Jurkat, Clone E6-1 (cell line): ENCODE results near the gene SBK2.

Source experiments
- DNase-seq: peaks from one replicate; pipeline ENCODE4 v3.0.0-alpha.2; 2011; ENCODE audit warnings: low read depth, low spot score
- H3K4me3 ChIP-seq: 2 replicates; pipeline ENCODE4 v1.5.1; 2011; ENCODE audit warnings: mild to moderate bottlenecking, low read length, control low read depth, moderate library complexity

SBK2 gene

DNA sequence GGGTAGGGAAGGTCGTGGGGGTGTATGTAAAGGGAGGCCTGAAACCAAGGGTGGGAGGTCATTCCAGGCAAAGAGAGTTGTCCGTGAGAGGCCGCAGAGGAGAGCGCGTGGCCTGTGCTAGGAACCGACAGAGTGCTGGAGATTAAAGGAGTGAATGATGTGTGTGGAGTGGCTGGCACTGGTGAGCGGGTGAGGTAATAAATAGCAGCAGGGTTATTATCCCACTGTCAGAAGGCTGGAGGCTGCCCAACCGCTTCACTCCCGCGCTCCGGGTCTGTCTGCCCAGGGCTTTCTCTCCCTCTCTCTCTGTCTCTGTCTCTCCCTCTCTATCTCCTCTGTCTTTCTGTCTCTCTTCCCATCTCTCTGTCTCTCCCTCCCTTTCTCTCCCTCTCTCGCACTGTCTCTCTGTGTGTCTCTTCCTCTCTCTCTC, 26.3 kb upstream of the SBK2 start:
- no peak for DNase-seq
- H3K4me3 ChIP-seq = no peak overlapping the region

DNA sequence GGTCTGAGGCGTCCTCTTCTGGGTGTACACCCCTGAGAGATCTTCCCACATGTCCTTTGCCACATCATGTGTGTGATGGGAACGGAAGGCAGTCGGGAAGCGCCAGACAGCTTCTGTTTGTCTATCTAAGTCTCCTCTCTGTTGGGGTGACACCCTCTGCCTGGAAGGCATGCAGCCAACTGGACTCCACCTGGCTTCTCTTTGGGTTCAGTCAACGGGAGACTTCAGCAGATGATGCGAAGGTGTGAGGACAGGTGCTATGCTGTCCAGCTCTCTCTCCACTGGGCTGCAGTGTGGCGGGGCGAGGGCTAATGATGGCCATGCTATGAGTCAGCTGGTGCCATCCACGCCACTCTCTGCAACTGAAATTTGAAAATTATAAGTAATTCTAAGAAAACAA, 22.8 kb upstream of the SBK2 start:
- DNase-seq = no peak
- no peak overlapping the region for H3K4me3 ChIP-seq

DNA sequence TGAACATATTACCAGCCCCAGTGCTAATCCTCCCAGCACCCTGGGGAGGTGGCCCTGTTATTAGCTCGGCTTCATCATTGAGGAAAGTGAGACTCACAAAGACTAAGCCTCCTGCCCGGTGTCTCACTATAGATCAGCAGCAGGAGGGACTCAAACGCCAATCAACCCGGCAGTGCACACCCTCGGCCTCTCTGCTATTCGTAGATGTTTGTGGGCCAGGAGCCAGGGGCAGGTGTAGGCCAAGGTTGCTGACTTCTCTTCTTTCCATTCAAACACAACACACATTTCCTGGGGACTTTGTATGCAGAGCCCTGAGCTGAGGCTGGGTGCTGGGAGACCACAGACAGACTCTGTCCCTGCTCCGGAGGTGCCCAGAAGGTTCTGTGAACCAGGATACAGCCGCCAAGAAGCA, 17.8 kb upstream of the SBK2 start:
- DNase-seq = no peak
- H3K4me3 ChIP-seq = no peak overlapping the region

DNA sequence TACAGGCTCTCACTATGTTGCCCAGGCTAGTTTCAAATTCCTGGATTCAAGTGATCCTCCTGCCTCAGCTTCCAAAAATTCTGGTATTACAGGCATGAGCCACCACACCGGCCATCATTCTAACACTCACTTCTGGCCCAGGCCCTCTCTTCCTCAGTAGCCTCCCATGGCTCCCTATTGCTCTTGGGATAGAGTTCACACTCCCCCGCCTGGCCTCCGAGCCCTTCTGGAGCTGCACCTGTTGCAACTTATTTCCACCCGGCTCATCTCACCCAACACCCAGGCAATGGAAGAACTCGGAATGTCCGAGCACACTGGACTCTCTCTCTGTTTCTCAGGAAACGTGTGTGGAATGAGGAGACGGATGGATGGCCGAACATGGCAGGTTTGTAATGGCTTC, 17.4 kb upstream of the SBK2 start:
- H3K4me3 ChIP-seq = no peak overlapping the region
- no peak for DNase-seq

DNA sequence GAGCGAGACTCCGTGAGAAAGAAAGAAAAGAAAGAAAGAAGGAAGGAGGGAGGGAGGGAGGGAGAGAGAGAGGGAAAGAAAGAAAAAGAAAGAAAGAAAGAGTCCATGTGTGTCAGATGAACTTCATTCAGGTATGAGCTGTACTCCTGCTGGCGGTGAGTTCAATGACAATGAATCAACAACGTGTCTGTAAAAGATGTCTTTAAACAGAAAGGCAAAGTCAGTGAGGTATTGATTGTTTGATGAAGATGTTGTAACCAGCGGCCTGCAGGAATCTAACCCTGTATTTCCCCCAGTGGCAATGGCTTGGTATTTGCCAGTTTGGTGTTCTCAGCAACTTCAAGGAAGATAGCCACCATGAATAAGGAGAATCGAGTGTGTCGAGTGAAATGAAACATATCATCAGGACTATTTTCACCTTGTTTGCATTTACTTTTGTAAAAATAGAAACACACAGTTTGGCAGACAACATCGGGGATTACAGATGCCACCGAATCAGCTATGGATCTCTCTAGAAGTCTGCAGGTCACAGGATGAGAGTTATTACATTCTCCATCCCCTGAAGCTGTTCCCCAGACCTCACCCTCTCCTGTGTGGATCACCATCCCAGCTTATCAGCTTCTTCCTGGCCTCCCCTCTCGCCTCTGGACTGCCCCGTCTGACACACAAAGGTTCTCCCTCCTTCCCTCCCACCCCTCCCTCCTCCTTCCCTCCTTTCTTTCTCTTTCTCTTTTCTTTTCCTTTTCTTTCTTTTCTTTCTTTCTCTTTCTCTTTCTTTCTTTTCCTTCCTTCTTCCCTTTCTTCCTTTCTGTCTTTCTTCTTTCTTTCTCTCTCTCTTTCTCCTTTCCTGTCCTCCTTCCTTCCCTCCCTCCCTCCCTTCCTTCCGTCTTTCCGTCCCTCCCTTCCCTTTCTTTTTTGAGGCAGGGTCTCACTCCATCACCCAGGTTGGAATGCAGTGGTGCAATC, 16.6 kb upstream of the SBK2 start:
- no peak for DNase-seq
- no peak overlapping the region for H3K4me3 ChIP-seq

DNA sequence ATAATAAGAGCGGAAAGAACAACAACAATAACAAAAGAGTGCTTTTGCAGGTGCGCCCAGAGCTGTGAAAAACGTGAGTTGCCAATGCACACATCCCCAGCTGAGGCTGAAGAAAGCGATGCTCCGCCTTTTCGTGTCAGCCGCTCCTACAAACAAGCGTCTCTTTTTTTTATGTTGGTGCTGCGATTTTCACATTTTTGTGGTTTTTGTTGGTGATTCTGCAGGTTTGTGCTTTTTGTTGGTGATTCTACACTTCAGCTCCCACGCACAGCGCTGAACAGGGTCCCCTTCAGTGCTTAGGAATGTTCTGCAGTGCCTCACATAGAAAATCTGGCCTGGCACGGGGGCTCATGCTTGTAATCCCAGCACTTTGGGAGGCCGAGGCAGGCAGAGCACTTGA, 15.7 kb upstream of the SBK2 start:
- no peak overlapping the region for H3K4me3 ChIP-seq
- no peak for DNase-seq

DNA sequence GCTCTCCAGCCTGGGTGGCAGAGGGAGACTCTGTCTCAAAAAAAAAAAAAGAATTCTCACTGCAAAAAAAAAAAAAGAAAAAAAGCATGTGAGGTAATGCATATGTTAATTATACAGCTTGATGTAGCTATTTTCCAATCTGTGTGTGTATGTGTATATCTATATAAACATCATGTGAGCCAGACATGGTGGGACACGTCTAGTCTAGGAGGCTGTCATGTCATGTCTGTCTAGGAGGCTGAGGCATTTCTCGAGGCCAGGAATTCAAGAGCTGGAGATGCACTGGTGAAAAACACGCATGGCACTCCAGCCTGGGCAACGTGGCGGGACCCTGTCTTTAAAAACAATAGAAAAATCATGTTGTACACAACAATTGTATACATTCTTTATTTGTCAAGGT, 15.3 kb upstream of the SBK2 start:
- H3K4me3 ChIP-seq = no peak overlapping the region
- DNase-seq = no peak

DNA sequence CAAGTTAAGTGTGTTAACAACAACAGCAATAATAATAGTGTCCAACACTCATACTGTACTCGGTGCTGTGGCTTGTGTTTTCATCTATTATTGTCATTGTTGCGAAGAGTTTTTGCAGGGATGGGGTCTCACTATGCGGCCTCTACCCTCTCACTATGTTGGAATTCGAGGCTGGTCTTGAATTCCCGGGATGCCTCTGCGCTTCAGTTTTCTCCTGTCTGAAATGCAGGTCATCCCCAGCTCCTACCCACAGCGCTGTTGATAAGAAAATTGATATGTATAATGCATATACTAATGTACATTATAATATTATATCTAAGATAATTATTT, 13.4 kb upstream of the SBK2 start:
- no peak for DNase-seq
- H3K4me3 ChIP-seq = no peak overlapping the region

DNA sequence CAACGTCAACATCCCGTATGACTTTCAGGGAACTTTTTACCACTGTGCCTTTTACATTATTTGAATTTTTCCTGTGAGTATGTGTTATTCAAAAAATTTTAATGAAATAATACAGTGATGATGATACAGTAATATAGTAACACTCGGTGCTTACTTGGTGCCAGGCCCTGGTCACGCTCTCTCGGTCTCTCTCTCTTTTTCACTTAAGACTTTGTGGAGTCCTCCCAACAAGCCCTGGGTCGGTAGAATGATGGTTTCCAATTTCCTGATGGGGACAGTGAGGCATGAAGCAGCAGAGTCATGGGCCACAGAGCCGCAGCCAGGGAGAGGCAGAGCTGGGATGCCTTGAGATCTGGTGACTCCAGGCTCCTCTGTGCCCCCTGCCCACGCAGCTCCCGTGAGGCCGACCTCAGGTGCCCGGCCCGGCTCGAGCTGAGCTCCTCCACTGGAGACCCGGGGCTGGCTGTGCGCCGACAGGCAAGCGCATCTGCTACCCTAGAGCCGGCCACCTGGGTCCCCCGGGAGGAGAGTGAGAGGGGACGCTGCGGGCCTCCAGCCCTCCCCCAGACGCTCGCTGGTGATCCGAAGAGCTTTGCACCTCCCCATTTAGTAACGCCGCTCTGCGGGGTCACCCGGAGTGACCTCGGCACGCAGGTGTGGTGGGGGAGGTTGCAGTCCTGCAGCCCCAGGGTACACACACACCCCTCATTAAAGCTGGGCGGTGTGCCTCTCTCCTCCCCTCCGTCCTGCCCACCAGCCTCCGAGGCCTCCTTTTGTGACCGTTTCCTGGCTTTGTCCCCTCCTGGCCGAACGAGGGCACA, 12.8 kb upstream of the SBK2 start:
- no peak overlapping the region for H3K4me3 ChIP-seq
- no peak for DNase-seq

DNA sequence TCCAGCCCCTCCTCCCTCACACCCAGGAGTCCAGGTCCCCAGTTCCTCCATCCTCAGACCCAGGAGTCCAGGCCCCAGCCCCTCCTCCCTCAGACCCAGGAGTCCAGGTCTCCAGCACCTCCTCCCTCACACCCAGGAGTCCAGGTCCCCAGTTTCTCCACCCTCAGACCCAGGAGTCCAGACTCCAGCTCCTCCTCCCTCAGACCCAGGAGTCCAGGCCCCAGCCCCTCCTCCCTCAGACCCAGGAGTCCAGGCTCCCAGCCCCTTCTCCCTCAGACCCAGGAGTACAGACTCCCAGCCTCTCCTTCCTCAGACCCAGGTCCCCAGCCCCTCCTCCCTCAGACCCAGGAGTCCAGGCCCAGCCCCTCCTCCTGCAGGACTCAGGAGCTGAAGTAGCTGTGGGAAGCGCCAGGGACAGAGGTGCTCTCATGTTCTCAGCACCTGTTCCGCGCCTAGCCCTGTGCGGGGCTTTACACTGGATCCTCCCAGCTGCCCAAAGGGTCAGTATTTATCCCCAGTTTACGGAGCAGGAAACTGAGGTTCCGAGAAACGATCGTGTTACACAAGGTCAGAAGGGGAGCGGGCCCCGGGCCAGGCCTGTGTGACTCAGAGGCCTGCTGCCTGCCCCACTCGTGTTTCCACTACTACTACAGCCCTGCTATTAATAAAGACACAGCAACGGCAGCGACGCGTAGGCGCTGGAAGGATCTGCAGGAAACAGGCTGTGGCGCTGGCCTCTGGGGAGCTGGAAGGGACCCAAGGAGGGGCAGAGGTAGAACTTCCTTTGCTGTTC, 10.1 kb upstream of the SBK2 start:
- no peak overlapping the region for H3K4me3 ChIP-seq

DNA sequence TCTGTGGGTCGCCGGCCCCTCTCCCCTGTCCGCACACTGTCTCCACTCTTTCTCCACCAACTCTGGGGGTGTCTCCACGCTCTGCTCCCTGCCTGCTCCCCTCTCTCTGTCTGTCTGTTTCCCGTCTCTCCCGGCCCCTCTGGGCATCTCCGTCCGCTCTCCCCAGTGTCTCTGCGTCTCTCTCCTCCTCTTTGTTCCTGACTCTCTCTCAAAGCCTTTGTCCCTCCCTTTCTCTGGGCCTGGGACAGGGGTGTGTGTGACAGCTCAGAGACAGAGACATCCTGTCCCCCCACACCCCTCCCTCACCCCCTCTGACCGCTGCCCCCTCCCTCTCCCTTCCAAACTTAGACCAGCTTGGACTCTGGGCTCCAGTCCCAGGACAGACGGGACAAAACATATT, 9.1 kb upstream of the SBK2 start:
- no peak for DNase-seq
- no peak overlapping the region for H3K4me3 ChIP-seq

More for the DNA sequence above, 10.1 kb upstream of the SBK2 start:
- no peak for DNase-seq

DNA sequence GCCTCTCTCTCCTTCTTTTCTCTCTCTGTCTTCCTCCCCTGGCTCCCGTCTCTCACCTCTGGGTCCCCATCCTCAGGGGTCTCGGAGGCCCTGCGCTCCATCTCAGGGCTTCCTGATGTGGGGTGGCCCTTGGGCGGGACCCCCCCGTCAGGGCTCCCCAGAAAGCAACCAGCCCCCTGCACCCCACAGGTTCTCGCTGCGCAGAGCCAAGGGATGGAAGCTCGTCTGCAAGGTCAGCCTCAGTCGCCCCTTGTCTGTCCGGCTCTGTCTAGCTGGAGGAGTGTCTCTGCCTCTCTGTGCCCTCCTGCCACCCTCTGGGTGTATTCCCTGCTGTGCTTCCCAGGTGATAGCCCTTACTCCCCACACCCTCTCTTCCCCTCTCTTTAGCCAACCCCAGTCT, 8.5 kb upstream of the SBK2 start, which contains the start of gene SBK3:
Gene SBK3 (minus strand): TSS at position 101 of the 400 bp plus-strand sequence. CDS start 0 bp downstream, at position 101.
- H3K4me3 ChIP-seq = no peak within 1 kb of the TSS
- no peak for DNase-seq

DNA sequence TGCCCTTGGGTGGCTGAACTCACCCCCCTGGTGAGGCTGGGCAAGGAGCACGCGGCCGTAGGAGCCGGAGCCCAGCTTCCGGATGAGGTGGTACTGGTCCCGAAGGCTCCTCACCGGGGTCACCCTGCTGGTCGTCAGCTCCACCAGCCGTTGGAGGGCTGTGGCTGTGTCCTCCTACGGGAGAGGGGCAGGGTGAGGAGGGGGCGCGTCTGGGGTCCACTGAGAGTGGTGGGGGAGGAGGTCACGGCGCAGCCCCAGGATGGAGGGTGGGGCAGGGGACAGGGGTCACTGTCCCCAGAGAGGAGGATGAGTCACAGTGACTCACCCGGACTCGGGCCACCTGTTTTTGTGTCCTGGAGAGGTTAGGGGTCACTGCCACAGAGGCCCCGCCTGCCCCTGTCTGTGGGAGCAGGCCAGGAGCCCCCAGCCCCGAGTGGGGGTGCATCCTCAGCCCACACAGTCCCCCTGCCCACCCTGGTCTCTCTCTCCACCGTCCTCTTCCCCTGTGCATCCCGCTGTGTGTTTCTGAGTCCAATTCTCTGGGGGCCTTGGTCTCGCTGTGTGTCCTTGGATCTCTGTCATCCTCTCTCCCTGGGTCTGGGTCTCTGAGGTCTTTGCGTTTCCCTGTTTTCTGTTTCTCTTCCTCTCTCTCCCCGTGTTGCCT, 8.0 kb upstream of the SBK2 start:
- DNase-seq = no peak
- no peak overlapping the region for H3K4me3 ChIP-seq

DNA sequence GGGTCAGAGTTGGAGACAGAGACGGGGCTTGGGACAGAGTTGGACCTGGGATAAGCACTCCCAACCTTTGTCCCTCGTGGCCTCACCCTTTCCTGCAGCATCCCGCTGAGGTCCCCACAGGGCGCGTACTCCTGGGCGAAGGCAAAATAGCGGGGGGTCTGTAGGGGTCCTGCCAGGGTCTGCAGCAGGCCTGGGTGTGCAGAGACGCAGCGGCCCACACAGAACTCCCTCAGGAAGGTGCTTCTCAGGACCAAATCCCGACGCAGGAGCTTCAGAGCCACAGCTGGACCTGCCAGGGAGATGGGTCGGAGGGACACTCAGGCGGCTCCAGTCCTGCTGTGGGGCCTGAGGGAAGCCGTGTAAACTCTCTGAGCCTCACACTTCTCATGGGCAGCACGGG, 7.1 kb upstream of the SBK2 start:
- DNase-seq = no peak
- no peak overlapping the region for H3K4me3 ChIP-seq

DNA sequence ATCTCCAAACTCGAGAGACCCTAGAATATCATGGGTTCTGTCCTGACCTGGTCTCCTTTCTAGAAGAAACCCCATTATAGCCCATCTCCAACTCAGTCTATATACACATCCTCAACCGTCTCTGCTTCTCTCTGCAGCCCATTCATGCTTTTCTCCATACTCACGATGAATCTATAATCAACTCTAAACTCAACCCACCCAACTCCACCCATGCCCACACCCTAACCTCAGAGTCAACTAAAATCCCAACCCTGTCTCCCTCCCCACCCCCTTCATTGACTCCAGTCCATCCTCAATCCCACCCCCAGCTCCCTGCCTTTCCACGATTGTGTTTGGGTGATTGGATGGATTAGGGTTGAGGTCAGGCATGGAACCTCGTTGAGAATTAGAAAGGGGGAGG, 6.6 kb upstream of the SBK2 start:
- H3K4me3 ChIP-seq = no peak overlapping the region
- DNase-seq = no peak

DNA sequence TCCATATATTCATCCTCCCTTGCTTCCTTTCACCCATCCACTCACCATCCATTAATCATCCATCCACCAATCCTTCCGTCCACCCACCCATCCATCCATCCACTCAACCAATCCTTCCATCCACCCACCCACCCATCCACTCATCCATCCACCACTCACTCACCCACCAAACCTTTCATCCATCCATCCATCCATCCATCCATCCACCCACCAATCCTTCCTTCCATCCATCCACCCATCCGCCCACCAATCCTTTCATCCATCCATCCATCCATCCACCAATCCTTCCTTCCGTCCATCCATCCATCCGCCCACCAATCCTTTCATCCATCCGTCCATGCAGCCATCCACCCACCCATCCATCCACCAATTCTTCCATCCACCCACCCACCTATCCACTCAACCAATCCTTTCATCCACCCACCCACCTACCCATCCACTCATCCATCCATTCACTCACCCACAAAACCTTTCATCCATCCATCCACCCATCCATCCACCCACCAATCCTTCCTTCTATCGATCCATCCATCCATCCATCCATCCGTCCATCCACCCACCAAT, 5.4 kb upstream of the SBK2 start:
- DNase-seq = no peak
- no peak overlapping the region for H3K4me3 ChIP-seq

DNA sequence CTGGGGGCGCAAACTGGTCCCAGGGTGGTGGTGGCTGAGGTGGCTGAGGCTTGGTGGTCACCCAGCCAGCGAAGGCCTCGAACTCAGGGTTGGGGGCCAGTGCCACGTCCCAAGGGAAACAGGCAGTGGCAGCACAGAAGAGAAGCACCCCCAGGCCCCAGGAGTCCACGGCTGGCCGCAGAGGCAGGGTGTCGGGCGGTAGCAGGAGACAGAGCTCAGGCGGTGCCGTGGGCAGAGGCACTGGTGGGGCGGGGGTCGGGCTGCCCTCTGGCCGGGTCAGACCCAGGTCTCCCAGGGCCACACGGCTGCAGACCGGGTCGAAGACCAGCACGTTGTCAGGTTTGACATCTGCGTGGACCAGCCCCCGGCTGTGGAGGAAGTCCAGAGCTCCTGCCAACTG, 4.2 kb upstream of the SBK2 start:
- H3K4me3 ChIP-seq = no peak overlapping the region
- DNase-seq = no peak

DNA sequence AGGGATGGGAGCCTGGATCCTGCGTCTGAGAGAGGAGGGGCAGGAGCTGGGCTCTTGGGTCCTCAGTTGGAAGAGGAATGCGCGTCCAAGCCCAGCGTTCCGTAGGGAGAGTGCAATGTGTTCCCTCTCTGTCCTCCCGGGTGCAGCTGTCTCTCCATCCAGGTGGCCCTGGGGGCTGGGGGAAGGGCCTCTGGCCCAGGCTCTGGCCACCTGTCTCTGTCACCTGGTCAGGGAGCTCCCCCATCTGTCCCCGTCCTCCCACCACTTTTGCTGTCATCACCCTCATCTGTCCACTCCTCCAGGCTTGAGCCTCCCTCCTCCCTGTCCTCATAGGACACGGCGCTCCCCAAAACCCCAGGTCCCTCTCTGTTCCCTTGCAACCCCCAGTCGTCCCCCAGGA, 3.7 kb upstream of the SBK2 start:
- H3K4me3 ChIP-seq = no peak overlapping the region
- DNase-seq = no peak
